IMR-90 (cell line): Measurements from ENCODE around the gene CEP55.

Experiments used
- BHLHE40 ChIP-seq: fragments of 150-350 bp; IDR thresholded peaks from 2 replicates; pipeline ENCODE4 v1.6.1; 2016; ENCODE audit warnings: mild to moderate bottlenecking, low read depth, low read length
- CTCF ChIP-seq: conservative IDR thresholded peaks from 2 replicates; pipeline ENCODE4 v1.5.1; 2012; ENCODE audit warnings: mild to moderate bottlenecking, low read depth, low read length, improper control_type of control experiment
- FOS ChIP-seq: fragments of 150-350 bp; IDR thresholded peaks from 2 replicates; pipeline ENCODE4 v1.6.1; 2016; ENCODE audit warnings: low read depth, low read length
- MAFK ChIP-seq: IDR thresholded peaks from 2 replicates; pipeline ENCODE4 v1.6.1; 2012; ENCODE audit warnings: low read depth, low read length, improper control_type of control experiment
- MAZ ChIP-seq: IDR thresholded peaks from 2 replicates; pipeline ENCODE4 v1.6.1; 2012; ENCODE audit warnings: low read depth, mild to moderate bottlenecking, low read length, improper control_type of control experiment, moderate library complexity, borderline replicate concordance
- POLR2A ChIP-seq: IDR thresholded peaks from 2 replicates; pipeline ENCODE4 v1.6.1; 2012; ENCODE audit warnings: mild to moderate bottlenecking, low read depth, low read length

- no peak for TF ChIP-seq CTCF
- TF ChIP-seq POLR2A: no peak
- no peak for TF ChIP-seq MAFK
- TF ChIP-seq MAZ: no peak
- no peak for TF ChIP-seq BHLHE40
- no peak for TF ChIP-seq FOS
These were observed 5.2 kb downstream of the CEP55 start for GRCh38 chr10:93501650-93502049.
